H9 (cell line): ENCODE measurements around the gene SIGLEC5. TPM values are rescaled to one million over a fixed set of nuclear protein-coding genes. Genes with fewer than 3 reads are reported as not detected.

Experiments
- DNase-seq: peaks from one replicate; pipeline ENCODE4 v3.0.0-alpha.2; 2017
- H2AFZ ChIP-seq: one replicate; pipeline ENCODE4 v1.6.1; 2013; ENCODE audit warnings: mild to moderate bottlenecking, low read length, control low read depth, moderate library complexity
- H2AK5ac ChIP-seq: 2 replicates; pipeline ENCODE4 v1.6.1; 2013; ENCODE audit warnings: low read length, control low read depth, mixed read lengths; ENCODE audit not compliant: insufficient read length
- H2BK120ac ChIP-seq: one replicate; pipeline ENCODE4 v1.6.1; 2013; ENCODE audit warnings: low read depth, mild to moderate bottlenecking, low read length, control low read depth, inconsistent platforms; ENCODE audit not compliant: poor library complexity, severe bottlenecking
- H2BK12ac ChIP-seq: 2 replicates; pipeline ENCODE4 v1.6.1; 2013; ENCODE audit warnings: low read length, control low read depth, mixed read lengths, low read depth; ENCODE audit not compliant: insufficient read length
- H2BK15ac ChIP-seq: 2 replicates; pipeline ENCODE4 v1.6.1; 2013; ENCODE audit warnings: low read depth, low read length, control low read depth
- H2BK20ac ChIP-seq: one replicate; pipeline ENCODE4 v1.6.1; 2013; ENCODE audit warnings: low read depth, mild to moderate bottlenecking, low read length, control low read depth, inconsistent platforms; ENCODE audit not compliant: poor library complexity, severe bottlenecking
- H2BK5ac ChIP-seq: 2 replicates; pipeline ENCODE4 v1.6.1; 2013; ENCODE audit warnings: low read length, control low read depth, mixed read lengths; ENCODE audit not compliant: insufficient read length
- H3K14ac ChIP-seq: 2 replicates; pipeline ENCODE4 v1.6.1; 2013; ENCODE audit warnings: low read length, control low read depth; ENCODE audit not compliant: insufficient read depth
- H3K18ac ChIP-seq: 2 replicates; pipeline ENCODE4 v1.6.1; 2013; ENCODE audit warnings: low read depth, mild to moderate bottlenecking, mixed read lengths, low read length, control low read depth; ENCODE audit not compliant: insufficient read length
- H3K23ac ChIP-seq: 2 replicates; pipeline ENCODE4 v1.6.1; 2013; ENCODE audit warnings: low read length, control low read depth, mixed read lengths, low read depth; ENCODE audit not compliant: insufficient read length
- H3K23me2 ChIP-seq: 2 replicates; pipeline ENCODE4 v1.6.1; 2013; ENCODE audit warnings: low read depth, mild to moderate bottlenecking, mixed read lengths, low read length, control low read depth; ENCODE audit not compliant: insufficient read length, poor library complexity, severe bottlenecking
- H3K27ac ChIP-seq: 2 replicates; pipeline ENCODE4 v1.5.1; 2013; ENCODE audit warnings: low read length, control low read depth, mixed read lengths, low read depth; ENCODE audit not compliant: insufficient read length
- H3K27me3 ChIP-seq: 2 replicates; pipeline ENCODE4 v1.6.1; 2013; ENCODE audit warnings: low read length, control low read depth, inconsistent platforms; ENCODE audit not compliant: insufficient read depth
- H3K4ac ChIP-seq: 2 replicates; pipeline ENCODE4 v1.6.1; 2013; ENCODE audit warnings: low read depth, mild to moderate bottlenecking, control low read depth, inconsistent platforms, low read length, moderate library complexity
- H3K4me1 ChIP-seq: 2 replicates; pipeline ENCODE4 v1.6.1; 2013; ENCODE audit warnings: low read length, control low read depth, inconsistent platforms; ENCODE audit not compliant: insufficient read depth
- H3K4me2 ChIP-seq: 2 replicates; pipeline ENCODE4 v1.6.1; 2013; ENCODE audit warnings: low read length, control low read depth, mixed read lengths; ENCODE audit not compliant: insufficient read length, insufficient read depth
- H3K56ac ChIP-seq: 2 replicates; pipeline ENCODE4 v1.6.1; 2013; ENCODE audit warnings: low read depth, mild to moderate bottlenecking, mixed read lengths, low read length, control low read depth; ENCODE audit not compliant: insufficient read length
- H3K79me1 ChIP-seq: 2 replicates; pipeline ENCODE4 v1.6.1; 2013; ENCODE audit warnings: low read depth, mild to moderate bottlenecking, moderate library complexity, low read length, control low read depth, inconsistent platforms; ENCODE audit not compliant: insufficient read depth, poor library complexity, severe bottlenecking
- H3K79me2 ChIP-seq: 2 replicates; pipeline ENCODE4 v1.6.1; 2013; ENCODE audit warnings: low read length, control low read depth, inconsistent platforms; ENCODE audit not compliant: insufficient read depth
- H3K9ac ChIP-seq: 2 replicates; pipeline ENCODE4 v1.6.1; 2013; ENCODE audit warnings: low read length, control low read depth, mixed read lengths; ENCODE audit not compliant: insufficient read length; ENCODE audit errors: extremely low read depth
- H3K9me3 ChIP-seq: one replicate; pipeline ENCODE4 v1.6.1; 2013; ENCODE audit warnings: low read depth, low read length, inconsistent platforms; ENCODE audit not compliant: control insufficient read depth
- H3T11ph ChIP-seq: one replicate; pipeline ENCODE4 v1.6.1; 2013; ENCODE audit warnings: mild to moderate bottlenecking, low read length, control low read depth, inconsistent platforms
- H4K20me1 ChIP-seq: one replicate; pipeline ENCODE4 v1.6.1; 2013; ENCODE audit not compliant: control insufficient read depth, insufficient read length, insufficient read depth
- H4K5ac ChIP-seq: 2 replicates; pipeline ENCODE4 v1.6.1; 2013; ENCODE audit warnings: low read depth, mild to moderate bottlenecking, mixed read lengths, low read length, control low read depth; ENCODE audit not compliant: insufficient read length
- H4K8ac ChIP-seq: replicated peaks from 2 replicates; pipeline ENCODE4 v1.6.1; 2013; ENCODE audit warnings: low read length, control low read depth, mixed read lengths, low read depth; ENCODE audit not compliant: insufficient read length
- H4K91ac ChIP-seq: 2 replicates; pipeline ENCODE4 v1.6.1; 2013; ENCODE audit warnings: low read depth, mild to moderate bottlenecking, moderate library complexity, mixed read lengths, low read length, control low read depth; ENCODE audit not compliant: insufficient read length
- H3K27ac Mint-ChIP-seq, 3 experiments: 2 replicates in 2 of 3; 3 replicates in 1 of 3; pipeline ENCODE4 v1.8.0; 2020 to 2021; ENCODE audit warnings: mixed read lengths in 3 of 3, mild to moderate bottlenecking in 1 of 3, moderate library complexity in 1 of 3
- H3K27me3 Mint-ChIP-seq: 2 replicates; pipeline ENCODE4 v1.8.0; 2021; ENCODE audit warnings: low read depth, mild to moderate bottlenecking, moderate library complexity, mixed read lengths
- H3K36me3 Mint-ChIP-seq, 3 experiments: 2 replicates in 2 of 3; 3 replicates in 1 of 3; pipeline ENCODE4 v1.8.0; 2020 to 2021; ENCODE audit warnings: low read depth in 3 of 3, mixed read lengths in 3 of 3; ENCODE audit not compliant: insufficient read depth in 1 of 3
- H3K4me1 Mint-ChIP-seq, 2 experiments: 2 replicates each; pipeline ENCODE4 v1.8.0; 2020; ENCODE audit warnings: mixed read lengths in 2 of 2
- H3K4me3 Mint-ChIP-seq, 2 experiments: 2 replicates in 1 of 2; 3 replicates in 1 of 2; pipeline ENCODE4 v1.8.0; 2020 to 2021; ENCODE audit warnings: mild to moderate bottlenecking in 2 of 2, mixed read lengths in 2 of 2, moderate library complexity in 1 of 2
- H3K9me3 Mint-ChIP-seq, 2 experiments: 2 replicates in 1 of 2; 3 replicates in 1 of 2; pipeline ENCODE4 v1.8.0; 2020; ENCODE audit warnings: mild to moderate bottlenecking in 2 of 2, mixed read lengths in 2 of 2, moderate library complexity in 1 of 2
- WGBS: extraction: QIAGEN DNeasy Blood & Tissue Kit; methylation state at CpG from one replicate; pipeline ENCODE4 v1.1.7; 2013; ENCODE audit warnings: missing lambda C conversion rate, low lambda C conversion rate, mixed read lengths; ENCODE audit not compliant: insufficient read length; ENCODE audit errors: extremely low coverage; 5-methylcytosine and 5-hydroxymethylcytosine counted together
- total RNA-seq: library from RNA; stranded (reverse); gene quantifications from 2 replicates; pipeline ENCODE4 v1.2.1, GENCODE V29; 2021
- TF ChIP-seq, protein P1 (sequence below): fragments of 200-600 bp; sonication (generic); conservative IDR thresholded peaks from 3 replicates; pipeline ENCODE4 v1.8.0; 2021; ENCODE audit warnings: antibody characterized with exemption, mild to moderate bottlenecking

Gene SIGLEC5
- total RNA-seq, 1 experiment from 2014 or later: not detected

DNA sequence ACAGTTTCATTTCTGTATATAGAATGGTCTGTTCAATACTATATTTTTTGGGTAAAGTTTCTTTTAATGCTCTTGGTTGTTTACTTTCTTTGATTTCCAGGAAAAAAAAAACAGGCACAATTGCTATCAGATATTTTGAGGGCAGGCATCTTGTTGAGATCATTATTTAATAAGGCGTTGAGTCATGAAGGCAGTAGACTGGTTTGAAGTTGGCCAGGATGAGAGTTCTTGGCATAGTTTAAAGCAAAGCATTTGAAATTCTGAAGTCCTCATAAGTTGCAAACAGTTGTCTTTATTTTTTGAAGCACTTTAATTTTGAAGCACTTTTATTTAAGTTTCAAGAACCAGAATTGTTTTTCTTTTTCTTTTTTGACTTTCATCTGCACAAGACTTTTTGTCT is 61.7 kb downstream of the SIGLEC5 start:
- H3K27me3 ChIP-seq: no peaks in the 10 kb centered on the region
- no peak overlapping the region for H3K4ac ChIP-seq
- peaks cover 8 to 12% of the 10 kb centered on the region in 2 experiments for H3K4me1 Mint-ChIP-seq
- no peak overlapping the region for H2BK120ac ChIP-seq
- H3K27me3 Mint-ChIP-seq: peaks cover 45% of the 10 kb centered on the region
- TF ChIP-seq, protein P1, sequence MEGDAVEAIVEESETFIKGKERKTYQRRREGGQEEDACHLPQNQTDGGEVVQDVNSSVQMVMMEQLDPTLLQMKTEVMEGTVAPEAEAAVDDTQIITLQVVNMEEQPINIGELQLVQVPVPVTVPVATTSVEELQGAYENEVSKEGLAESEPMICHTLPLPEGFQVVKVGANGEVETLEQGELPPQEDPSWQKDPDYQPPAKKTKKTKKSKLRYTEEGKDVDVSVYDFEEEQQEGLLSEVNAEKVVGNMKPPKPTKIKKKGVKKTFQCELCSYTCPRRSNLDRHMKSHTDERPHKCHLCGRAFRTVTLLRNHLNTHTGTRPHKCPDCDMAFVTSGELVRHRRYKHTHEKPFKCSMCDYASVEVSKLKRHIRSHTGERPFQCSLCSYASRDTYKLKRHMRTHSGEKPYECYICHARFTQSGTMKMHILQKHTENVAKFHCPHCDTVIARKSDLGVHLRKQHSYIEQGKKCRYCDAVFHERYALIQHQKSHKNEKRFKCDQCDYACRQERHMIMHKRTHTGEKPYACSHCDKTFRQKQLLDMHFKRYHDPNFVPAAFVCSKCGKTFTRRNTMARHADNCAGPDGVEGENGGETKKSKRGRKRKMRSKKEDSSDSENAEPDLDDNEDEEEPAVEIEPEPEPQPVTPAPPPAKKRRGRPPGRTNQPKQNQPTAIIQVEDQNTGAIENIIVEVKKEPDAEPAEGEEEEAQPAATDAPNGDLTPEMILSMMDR: no peak
- no peak overlapping the region for H3K9ac ChIP-seq
- H3K36me3 Mint-ChIP-seq: peaks cover 0 to 4% (median 3%) of the 10 kb centered on the region in 3 experiments; a peak in 2 of 7 replicates
- no peak overlapping the region for H4K8ac ChIP-seq
- H2BK12ac ChIP-seq: no peak overlapping the region
- no peak overlapping the region for H3K4me2 ChIP-seq
- H3T11ph ChIP-seq: no peak overlapping the region
- H3K9me3 ChIP-seq: no peaks in the 10 kb centered on the region
- H2BK15ac ChIP-seq: no peak overlapping the region
- H3K14ac ChIP-seq: no peak overlapping the region
- H4K91ac ChIP-seq: no peak overlapping the region
- H3K23me2 ChIP-seq: peaks cover 6% of the 10 kb centered on the region
- H2BK5ac ChIP-seq: no peak overlapping the region
- no CpG with 5 or more reads among the region's 1 CpG for WGBS
- H3K23ac ChIP-seq: no peak overlapping the region
- no peak overlapping the region for H3K4me3 Mint-ChIP-seq
- H3K56ac ChIP-seq: no peak overlapping the region
- H4K5ac ChIP-seq: no peak overlapping the region
- H3K79me2 ChIP-seq: no peaks in the 10 kb centered on the region; the same call in 1 of the 2 replicates
- H3K27ac Mint-ChIP-seq: no peak overlapping the region
- no peak overlapping the region for H3K18ac ChIP-seq
- H4K20me1 ChIP-seq: no peaks in the 10 kb centered on the region
- no peaks in the 10 kb centered on the region for H3K4me1 ChIP-seq
- no peaks in the 10 kb centered on the region for H3K79me1 ChIP-seq
- H3K27ac ChIP-seq: no peak overlapping the region
- peaks cover 0 to 41% of the 10 kb centered on the region in 2 experiments; a peak in 4 of 5 replicates for H3K9me3 Mint-ChIP-seq
- no peak overlapping the region for H2AFZ ChIP-seq
- DNase-seq: no peak
- no peak overlapping the region for H2BK20ac ChIP-seq
- H2AK5ac ChIP-seq: no peak overlapping the region
